K562 (cell line): ENCODE results near the gene OXSR1. TPM values are rescaled to one million over a fixed set of nuclear protein-coding genes. Genes with fewer than 3 reads are reported as not detected.

Experiments used
- CBFA2T3 ChIP-seq: fragments of 450-650 bp; IDR thresholded peaks from 2 replicates; pipeline ENCODE4 v1.6.1; 2017
- FOXA3 ChIP-seq, 2 experiments: fragments of 450-650 bp in 1 of 2; sonication (generic) in 1 of 2; formaldehyde crosslinking; IDR thresholded peaks in 1 of 2; conservative IDR thresholded peaks in 1 of 2; 2 replicates each; pipeline versions ENCODE4 v1.4.0 to v1.8.0; 2020 to 2022; ENCODE audit warnings: mild to moderate bottlenecking in 2 of 2, missing genetic modification reagents in 1 of 2
- GATAD2A ChIP-seq: fragments of 450-650 bp; IDR thresholded peaks from 2 replicates; pipeline ENCODE4 v1.6.1; 2017
- GMEB1 ChIP-seq: fragments of 250-450 bp; sonication (Bioruptor Pico); IDR thresholded peaks from 2 replicates; pipeline ENCODE4 v1.4.0; 2020; ENCODE audit warnings: mild to moderate bottlenecking
- HDGF ChIP-seq: fragments of 450-650 bp; IDR thresholded peaks from 2 replicates; pipeline ENCODE4 v1.6.1; 2016
- HLTF ChIP-seq: fragments of 450-650 bp; IDR thresholded peaks from 2 replicates; pipeline ENCODE4 v1.6.1; 2016
- HNRNPK ChIP-seq: fragments of 200-400 bp; formaldehyde crosslinking; IDR thresholded peaks from one replicate; pipeline ENCODE4 v1.6.1; 2018; ENCODE audit warnings: mild to moderate bottlenecking, low read depth, low read length; ENCODE audit not compliant: poor library complexity, severe bottlenecking
- L3MBTL2 ChIP-seq: fragments of 450-650 bp; IDR thresholded peaks from 2 replicates; pipeline ENCODE4 v1.6.1; 2016; ENCODE audit warnings: mild to moderate bottlenecking, moderate library complexity
- MECOM ChIP-seq: fragments of 250-450 bp; sonication (Bioruptor Pico); IDR thresholded peaks from 2 replicates; pipeline ENCODE4 v1.8.0; 2022; ENCODE audit warnings: inconsistent platforms
- NBN ChIP-seq: fragments of 450-650 bp; IDR thresholded peaks from 2 replicates; pipeline ENCODE4 v1.6.1; 2016; ENCODE audit warnings: low read depth, mild to moderate bottlenecking
- NR1H2 ChIP-seq: sonication (generic); formaldehyde crosslinking; IDR thresholded peaks from 2 replicates; pipeline ENCODE4 v1.4.0; 2020; ENCODE audit warnings: mild to moderate bottlenecking, missing genetic modification reagents
- NR4A1 ChIP-seq, 2 experiments: fragments of 250-450 bp in 1 of 2; fragments of 450-650 bp in 1 of 2; sonication (Bioruptor Pico) in 1 of 2; IDR thresholded peaks; 2 replicates each; pipeline versions ENCODE4 v1.4.0 to v1.6.1; 2016 to 2020; ENCODE audit warnings: mild to moderate bottlenecking in 2 of 2, missing compliant biosample characterization in 1 of 2, missing genetic modification characterization in 1 of 2, moderate library complexity in 1 of 2
- PRMT5 ChIP-seq: sonication (generic); formaldehyde crosslinking; IDR thresholded peaks from 2 replicates; pipeline ENCODE4 v1.5.0; 2020; ENCODE audit warnings: missing genetic modification reagents
- RB1 ChIP-seq: fragments of 450-650 bp; IDR thresholded peaks from 2 replicates; pipeline ENCODE4 v1.6.1; 2017; ENCODE audit warnings: low read depth, mild to moderate bottlenecking
- RBM15 ChIP-seq: fragments of 200-400 bp; formaldehyde crosslinking; IDR thresholded peaks from 2 replicates; pipeline ENCODE4 v1.6.1; 2018; ENCODE audit warnings: mild to moderate bottlenecking, low read length, moderate library complexity; ENCODE audit not compliant: insufficient read depth
- TCF3 ChIP-seq: sonication (generic); formaldehyde crosslinking; IDR thresholded peaks from 2 replicates; pipeline ENCODE4 v1.4.0; 2020; ENCODE audit warnings: mild to moderate bottlenecking, missing genetic modification reagents
- TRIM24 ChIP-seq, 2 experiments: fragments of 450-650 bp; IDR thresholded peaks; 2 replicates each; pipeline ENCODE4 v1.6.1; 2016
- TSHZ1 ChIP-seq: fragments of 250-450 bp; sonication (Bioruptor Pico); IDR thresholded peaks from 2 replicates; pipeline ENCODE4 v1.4.0; 2020; ENCODE audit warnings: mild to moderate bottlenecking, moderate library complexity
- ZNF165 ChIP-seq: fragments of 250-450 bp; sonication (Bioruptor Pico); IDR thresholded peaks from 2 replicates; pipeline ENCODE4 v1.4.0; 2020; ENCODE audit warnings: borderline replicate concordance
- ZNF24 ChIP-seq: fragments of 450-650 bp; IDR thresholded peaks from 2 replicates; pipeline ENCODE4 v1.6.1; 2016
- ZNF316 ChIP-seq: fragments of 450-650 bp; IDR thresholded peaks from 2 replicates; pipeline ENCODE4 v1.6.1; 2016
- ZNF445 ChIP-seq: fragments of 250-450 bp; sonication (Bioruptor Pico); IDR thresholded peaks from 2 replicates; pipeline ENCODE4 v1.4.0; 2020; ENCODE audit warnings: low read depth, mild to moderate bottlenecking, moderate library complexity
- ZNF584 ChIP-seq: fragments of 200-800 bp; sonication (Bioruptor generic); IDR thresholded peaks from 2 replicates; pipeline ENCODE4 v1.6.1; 2016; ENCODE audit warnings: low read depth, mild to moderate bottlenecking, missing genetic modification characterization, missing compliant biosample characterization
- ZNF695 ChIP-seq: fragments of 450-650 bp; formaldehyde crosslinking; IDR thresholded peaks from 2 replicates; pipeline ENCODE4 v1.4.0; 2020; ENCODE audit warnings: mild to moderate bottlenecking, moderate library complexity
- polyA plus RNA-seq, 8 experiments: library from polyadenylated mRNA; depleted of rRNA in 4 of 8; stranded (reverse) in 5 of 8; unstranded in 3 of 8; fragments of >200 nt; fragmentation: Nextera tagmentation in 2 of 8; fragmentation: Illumina TruSeq in 1 of 8; extraction: Ambion mirVana in 2 of 8; extraction: Trizol in 1 of 8; gene quantifications; 2 replicates each; pipeline versions ENCODE4 v1.2.1 to v1.2.3, GENCODE V29; 2011 to 2014; ENCODE audit warnings: inconsistent platforms in 1 of 8, missing spikeins in 1 of 8
- total RNA-seq, 7 experiments: library from RNA; depleted of rRNA in 6 of 7; stranded (reverse); fragments of >200 nt in 6 of 7; fragmentation: Illumina TruSeq in 2 of 7; extraction: Trizol in 2 of 7; gene quantifications; 2 replicates each; pipeline versions ENCODE4 v1.2.1 to v1.2.3, GENCODE V29; 2011 to 2021; ENCODE audit warnings: low replicate concordance in 1 of 7
- TF ChIP-seq, protein P1 (sequence below): fragments of 450-650 bp; IDR thresholded peaks from 2 replicates; pipeline ENCODE4 v1.6.1; 2018; ENCODE audit not compliant: partially characterized antibody

OXSR1 gene
- total and polyA plus RNA-seq, 9 of the 15 experiments (the other 6 are each of a cell fraction or from before 2014, with no cell fraction given): 15.7 to 87.6 (median 48.7) TPM

GRCh38 chr3:38164643-38164951 lies 740 bp upstream of the OXSR1 start (continued):
- TF ChIP-seq, protein P1, sequence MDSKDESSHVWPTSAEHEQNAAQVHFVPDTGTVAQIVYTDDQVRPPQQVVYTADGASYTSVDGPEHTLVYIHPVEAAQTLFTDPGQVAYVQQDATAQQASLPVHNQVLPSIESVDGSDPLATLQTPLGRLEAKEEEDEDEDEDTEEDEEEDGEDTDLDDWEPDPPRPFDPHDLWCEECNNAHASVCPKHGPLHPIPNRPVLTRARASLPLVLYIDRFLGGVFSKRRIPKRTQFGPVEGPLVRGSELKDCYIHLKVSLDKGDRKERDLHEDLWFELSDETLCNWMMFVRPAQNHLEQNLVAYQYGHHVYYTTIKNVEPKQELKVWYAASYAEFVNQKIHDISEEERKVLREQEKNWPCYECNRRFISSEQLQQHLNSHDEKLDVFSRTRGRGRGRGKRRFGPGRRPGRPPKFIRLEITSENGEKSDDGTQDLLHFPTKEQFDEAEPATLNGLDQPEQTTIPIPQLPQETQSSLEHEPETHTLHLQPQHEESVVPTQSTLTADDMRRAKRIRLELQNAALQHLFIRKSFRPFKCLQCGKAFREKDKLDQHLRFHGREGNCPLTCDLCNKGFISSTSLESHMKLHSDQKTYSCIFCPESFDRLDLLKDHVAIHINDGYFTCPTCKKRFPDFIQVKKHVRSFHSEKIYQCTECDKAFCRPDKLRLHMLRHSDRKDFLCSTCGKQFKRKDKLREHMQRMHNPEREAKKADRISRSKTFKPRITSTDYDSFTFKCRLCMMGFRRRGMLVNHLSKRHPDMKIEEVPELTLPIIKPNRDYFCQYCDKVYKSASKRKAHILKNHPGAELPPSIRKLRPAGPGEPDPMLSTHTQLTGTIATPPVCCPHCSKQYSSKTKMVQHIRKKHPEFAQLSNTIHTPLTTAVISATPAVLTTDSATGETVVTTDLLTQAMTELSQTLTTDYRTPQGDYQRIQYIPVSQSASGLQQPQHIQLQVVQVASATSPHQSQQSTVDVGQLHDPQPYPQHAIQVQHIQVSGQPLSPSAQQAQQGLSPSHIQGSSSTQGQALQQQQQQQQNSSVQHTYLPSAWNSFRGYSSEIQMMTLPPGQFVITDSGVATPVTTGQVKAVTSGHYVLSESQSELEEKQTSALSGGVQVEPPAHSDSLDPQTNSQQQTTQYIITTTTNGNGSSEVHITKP: peak; percentile 41
- TF ChIP-seq RBM15 (no peak), FOXA3 (CRISPR knock-in tag; conservative IDR thresholded peaks at IDR 0.05 in 1 of 2, IDR thresholded peaks at IDR 0.05 in 1 of 2) (0 out of 4 replicates have a peak, but pooled peaks of 1 of the 2 experiments have one; percentile 15), ZNF445 (CRISPR knock-in tag) (no peak), ZNF584 (CRISPR knock-in tag) (no peak), TRIM24 (IDR thresholded peaks at IDR 0.05) (peak in 1 of 2 experiments; percentile 23; a peak in 1 of 4 replicates), L3MBTL2 (no peak), ZNF316 (no peak), ZNF165 (no peak), GATAD2A (peak; percentile 49; the same call in 1 of the 2 replicates), CBFA2T3 (no peak), RB1 (no peak), HDGF (no peak), ZNF24 (no peak), HNRNPK (no peak), ZNF695 (CRISPR knock-in tag) (no peak), TSHZ1 (CRISPR knock-in tag) (no peak), NBN (no peak), GMEB1 (CRISPR knock-in tag) (no peak), PRMT5 (CRISPR knock-in tag) (no peak), NR4A1 (CRISPR knock-in tag; IDR thresholded peaks at IDR 0.05) (no peak), NR4A1 (tag; IDR thresholded peaks at IDR 0.05) (no peak), MECOM (CRISPR knock-in tag) (no peak), TCF3 (CRISPR knock-in tag) (no peak), HLTF (no peak), NR1H2 (no peak)
